HS-5 (cell line): ENCODE measurements around the gene UXS1.
A peak's percentile ranks its signal among the peaks of the same experiment; 100 is the strongest.
"Not testable (repeated sequence)": the region's sequence is repeated elsewhere in the genome, so short reads cannot be mapped to it uniquely, and the experiment has no call there.

ENCODE experiments used
- DNase-seq: peaks from one replicate; pipeline ENCODE4 v3.0.0-alpha.2; 2012; ENCODE audit warnings: low read depth

Gene UXS1

DNA sequence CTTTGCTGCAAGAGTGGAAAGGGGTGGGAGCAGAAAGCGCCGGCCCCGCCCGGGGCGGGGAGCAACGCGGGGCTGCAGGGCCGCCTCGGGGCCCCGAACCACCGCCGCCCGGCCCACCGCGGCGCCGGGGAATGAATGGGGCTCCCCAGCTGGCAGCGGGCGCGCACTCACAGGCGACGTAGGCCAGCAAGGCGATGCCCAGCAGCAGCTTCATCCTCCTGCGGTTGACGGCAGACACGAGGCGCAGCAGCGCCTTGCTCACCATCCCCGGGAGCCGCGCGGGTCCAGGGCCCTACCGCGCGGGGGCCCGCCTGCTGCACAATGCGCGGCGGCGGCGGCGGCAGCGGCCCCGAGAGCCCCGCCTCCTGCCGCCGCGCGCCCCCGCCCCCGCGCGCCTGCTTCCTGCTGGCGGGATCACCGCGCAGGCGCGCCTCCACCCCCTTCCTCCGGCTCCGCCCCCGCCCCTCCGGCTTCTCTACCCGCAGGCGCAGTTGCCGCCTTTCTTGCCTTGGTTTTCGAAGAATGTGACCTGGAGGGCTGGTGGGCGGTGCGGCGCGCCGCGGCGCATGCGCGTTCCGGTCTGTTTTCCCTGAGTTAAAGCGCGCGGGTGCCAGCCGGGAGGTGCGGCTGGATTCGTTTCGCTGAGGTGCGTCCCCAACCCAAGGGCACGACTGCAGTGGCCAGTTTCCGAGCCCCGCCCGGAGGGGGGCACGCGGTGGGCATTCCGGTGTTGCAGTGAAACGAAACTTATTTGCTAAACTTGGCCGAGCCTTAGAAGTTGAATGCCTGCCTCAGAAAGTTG is at the start of gene UXS1:
TSS of gene UXS1 (minus strand) at position 325 of the 802 bp plus-strand sequence. CDS start at position 265, 60 bp downstream.
- peak; percentile 78 for DNase-seq

DNA sequence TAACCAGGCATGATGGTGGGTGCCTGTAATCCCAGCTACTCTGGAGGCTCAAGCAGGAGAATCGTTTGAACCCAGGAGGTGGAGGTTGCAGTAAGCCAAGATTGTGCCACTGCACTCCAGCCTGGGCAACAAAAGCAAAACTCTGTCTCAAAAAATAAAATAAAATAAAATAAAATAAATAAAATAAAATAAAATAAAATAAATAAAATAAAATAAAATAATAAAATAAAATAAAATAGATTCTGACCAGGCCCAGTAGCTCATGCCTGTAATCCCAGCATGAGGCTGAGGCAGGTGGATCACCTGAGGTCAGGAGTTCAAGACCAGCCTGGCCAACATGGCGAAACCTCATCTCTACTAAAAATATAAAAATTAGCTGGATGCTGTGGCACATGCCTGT is 45.4 kb upstream of the UXS1 start:
- DNase-seq: not testable (repeated sequence)

DNA sequence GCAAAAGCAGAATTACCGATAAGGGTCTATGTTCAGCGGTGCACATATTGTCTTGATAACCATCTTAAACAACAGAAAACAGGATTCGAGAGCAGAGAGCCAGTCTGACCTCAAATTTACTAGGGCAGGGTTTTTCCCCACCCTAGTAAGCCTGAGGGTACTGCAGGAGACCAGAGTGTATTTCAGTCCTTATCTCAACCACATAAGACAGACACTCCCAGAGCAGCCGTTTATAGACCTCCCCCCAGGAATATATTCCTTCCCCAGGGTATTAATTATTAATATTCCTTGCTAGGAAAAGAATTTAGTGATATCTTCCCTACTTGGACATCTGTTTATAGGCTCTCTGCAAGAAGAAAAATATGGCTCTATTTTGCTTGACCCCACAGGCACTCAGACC is 41.3 kb upstream of the UXS1 start:
- not testable (repeated sequence) for DNase-seq

DNA sequence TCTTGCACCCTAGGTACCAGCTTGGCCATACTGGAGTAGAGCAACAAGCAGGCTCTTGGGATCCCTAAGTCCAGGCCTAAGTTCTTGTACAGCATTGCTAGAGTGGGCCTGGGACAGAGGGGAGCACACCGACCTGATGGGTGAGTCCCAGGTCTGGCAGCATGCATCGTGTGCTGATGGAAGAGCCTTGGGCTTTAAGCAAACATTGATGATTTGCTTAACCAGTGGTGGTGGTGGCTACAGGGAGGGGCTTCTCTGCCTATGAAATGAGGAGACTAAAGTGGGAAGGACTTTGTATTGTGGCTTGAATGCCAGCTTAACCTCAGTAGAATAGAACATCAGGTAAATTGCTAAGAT is 39.2 kb upstream of the UXS1 start:
- no peak for DNase-seq

DNA sequence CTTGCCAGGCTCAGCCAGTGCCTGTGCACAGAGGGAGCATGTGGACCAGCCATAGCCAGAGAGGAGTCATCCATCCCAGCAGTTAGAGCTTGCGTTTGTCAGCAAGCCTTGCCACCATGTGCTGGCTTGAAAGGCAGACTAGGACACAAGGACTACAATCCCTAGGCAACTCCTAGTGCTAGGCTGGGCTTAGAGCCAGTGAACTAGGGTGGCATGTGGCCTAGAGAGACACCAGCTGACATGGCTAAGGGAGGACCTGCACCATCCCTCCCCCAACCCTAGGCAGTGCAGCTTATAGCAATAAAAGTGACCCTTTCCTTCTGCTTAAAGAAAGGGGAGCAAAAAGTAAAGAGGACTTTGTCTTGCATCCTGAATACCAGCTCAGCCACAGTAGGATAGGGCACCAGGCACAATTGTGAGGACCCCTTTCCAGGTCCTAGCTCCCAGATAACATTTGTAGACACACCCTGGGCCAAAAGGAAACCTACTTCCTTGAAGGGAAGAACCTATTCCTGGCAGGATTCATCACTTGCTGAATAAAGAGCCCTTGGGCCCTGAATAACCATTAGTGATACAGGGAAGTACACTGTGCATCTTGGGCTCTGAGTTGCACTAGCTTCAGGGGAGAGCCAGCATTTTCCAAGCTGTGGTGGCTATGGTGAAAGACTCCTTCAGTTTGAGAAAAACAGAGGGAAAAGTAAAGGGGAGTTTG is 38.7 kb upstream of the UXS1 start:
- no peak for DNase-seq

DNA sequence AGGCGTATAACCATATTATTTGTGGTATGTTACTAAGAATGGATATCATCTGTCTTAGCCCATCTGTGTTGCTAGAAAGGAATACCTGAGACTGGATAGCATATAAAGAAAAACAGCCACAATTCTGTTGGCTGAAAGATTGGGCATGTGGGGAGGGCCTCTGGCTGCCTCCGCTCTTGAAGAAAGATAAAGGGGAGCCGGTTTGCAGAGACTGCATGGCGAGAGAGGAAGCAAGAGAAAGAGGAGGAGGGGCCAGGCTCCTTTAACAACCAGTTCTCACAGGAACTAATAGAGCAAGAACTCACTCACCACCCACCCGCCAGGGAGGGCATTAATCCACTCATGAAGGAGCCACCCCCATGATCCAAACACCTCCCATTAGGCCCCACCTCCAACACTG is 29.2 kb upstream of the UXS1 start:
- DNase-seq: no peak

DNA sequence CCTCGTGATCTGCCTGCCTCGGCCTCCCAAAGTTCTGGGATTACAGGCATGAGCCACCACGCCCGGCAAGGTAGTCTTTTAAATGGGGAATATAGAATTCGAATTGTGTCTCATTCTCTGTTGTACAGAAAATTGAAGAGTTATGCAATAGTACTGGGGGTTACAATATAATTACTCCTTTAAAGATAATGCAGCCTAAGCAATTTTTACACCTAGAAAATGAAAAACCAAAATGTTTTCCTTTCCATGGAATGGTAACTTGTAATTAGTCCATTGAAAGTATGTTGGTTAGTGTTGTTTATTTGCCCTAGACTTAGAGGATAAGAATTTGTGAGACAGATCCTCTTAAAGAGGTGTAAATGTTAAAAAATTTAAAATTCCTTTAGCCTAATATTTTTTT is 28.0 kb upstream of the UXS1 start:
- DNase-seq: not testable (repeated sequence)

DNA sequence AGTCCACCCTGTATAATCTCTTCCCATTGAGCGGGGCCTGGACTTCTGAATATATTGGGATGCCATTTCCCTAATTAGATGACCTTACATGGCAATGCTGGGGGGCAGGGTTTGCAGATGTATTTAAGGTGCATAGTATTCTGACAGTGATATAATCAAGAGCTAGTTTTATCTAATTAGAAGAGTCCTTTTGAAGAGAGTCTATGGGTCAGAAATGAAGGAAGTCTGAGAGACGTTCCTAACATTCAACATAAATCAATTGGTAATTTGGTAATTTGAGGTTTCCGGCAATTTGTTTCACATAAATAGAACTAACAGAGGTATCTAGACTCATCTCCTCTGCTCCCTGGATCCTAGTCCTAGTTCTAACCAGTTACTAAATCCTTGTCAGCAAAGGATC is 25.7 kb upstream of the UXS1 start:
- no peak for DNase-seq

DNA sequence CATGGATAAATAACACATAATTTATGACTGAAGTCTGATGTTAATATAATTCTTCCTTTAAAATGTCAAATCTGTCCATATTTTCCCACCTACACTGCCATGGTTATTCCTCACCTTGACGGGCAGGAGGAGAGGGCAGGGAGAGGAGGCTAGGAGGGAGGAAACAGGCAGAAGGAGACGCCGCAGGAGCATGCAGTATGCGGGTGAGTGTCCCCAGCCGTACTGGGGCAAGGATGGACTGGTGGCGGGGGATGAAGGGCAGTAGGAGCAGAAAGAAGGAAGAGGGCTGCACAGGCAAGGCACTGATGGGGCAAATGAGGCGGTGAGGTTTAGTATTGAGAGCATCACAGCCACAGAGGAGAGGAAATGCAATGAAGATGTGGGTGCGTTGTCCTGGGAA is 25.1 kb upstream of the UXS1 start:
- not testable (repeated sequence) for DNase-seq

DNA sequence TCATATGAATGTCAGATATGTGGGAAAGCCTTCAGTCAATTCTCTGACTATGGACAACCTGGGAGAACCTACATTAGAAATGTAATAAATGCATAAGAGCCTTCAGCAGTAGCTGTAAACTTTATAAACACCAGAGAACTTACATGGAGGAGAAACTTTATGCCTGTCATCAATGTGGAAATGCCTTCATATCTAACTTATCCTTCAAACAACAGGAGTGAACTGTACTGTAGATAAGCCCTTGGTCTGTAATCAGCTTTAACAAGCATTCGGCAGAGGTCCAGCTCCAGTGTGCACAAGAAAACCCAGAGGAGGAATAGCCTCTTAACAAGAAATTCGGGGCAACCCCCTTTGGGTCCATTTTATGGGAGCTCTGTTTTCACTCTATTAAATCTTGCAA is 14.8 kb upstream of the UXS1 start:
- no peak for DNase-seq

DNA sequence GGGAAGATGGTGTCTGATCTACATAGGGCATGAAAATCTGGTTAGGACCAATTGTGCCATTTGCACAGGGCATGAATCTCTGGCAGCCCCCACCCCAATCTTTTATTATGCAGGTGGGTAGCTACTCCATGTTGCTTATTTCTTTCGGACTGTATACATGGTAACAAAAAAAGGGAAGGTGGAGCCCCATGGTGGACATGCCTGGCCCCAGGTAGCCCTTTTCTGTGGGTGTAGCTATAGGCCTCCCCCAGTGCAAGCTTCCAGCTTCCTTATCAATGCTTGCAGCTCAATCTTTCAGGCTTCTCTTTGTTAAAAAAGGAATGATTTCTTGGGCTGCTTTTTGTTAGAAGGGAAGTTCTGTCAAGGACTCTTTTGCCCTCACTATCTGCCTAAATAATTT is 14.3 kb upstream of the UXS1 start:
- no peak for DNase-seq

DNA sequence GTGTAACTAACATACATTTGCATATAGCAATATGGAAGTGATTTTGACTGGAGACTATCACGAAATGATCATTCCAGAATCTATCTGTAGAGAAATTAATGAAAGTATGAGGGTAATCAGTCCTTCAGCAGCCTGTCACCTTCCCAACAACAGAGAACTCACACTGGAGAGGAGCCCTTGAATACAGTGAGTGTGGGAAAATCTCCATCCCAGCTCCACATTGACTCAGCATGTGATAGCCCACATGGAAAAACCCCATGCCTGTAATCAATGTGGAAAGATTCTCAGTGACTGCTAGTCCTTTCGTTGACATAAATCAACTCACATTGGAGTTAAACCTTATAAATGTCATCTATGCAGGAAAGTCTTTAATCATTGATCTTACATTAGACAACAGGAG is 13.1 kb upstream of the UXS1 start:
- no peak for DNase-seq

DNA sequence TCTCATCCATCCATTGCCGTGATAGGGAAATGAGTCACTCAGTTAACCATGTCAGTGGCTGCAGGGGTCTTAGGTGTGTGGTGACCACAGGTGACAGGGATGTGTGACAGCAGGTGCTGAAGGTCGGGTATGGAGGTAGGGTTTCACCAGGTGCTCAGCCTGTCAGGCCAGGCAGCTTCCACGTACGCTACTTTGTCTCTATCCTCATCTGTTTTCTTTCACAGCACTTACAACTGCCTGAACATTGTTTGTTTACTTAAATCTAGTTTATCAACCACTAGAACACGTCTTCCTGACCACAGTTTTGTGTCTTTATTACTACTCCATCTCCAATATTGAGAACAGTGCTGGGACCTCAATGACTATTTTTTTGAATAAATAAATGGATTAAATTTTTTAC is 11.4 kb upstream of the UXS1 start:
- DNase-seq: no peak

DNA sequence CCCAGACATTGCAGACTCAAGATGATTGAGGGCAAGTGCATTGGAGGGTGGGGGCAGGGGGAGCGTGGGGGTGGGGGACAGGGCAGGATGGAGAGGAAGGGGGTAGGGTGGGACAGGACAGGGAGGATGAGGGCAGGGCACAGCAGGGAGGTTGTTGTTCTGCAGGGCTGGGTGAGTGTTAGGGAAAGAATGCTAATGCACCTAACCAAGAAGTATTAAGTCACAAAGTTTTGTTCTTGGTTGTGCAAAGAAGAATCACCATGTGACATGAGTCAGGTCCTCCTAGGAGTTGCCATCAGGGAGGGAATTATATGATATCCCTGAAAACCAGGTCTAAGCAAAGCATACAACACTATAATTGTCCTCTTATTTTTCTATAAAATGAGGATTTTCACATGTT is 10.4 kb upstream of the UXS1 start:
- not testable (repeated sequence) for DNase-seq

DNA sequence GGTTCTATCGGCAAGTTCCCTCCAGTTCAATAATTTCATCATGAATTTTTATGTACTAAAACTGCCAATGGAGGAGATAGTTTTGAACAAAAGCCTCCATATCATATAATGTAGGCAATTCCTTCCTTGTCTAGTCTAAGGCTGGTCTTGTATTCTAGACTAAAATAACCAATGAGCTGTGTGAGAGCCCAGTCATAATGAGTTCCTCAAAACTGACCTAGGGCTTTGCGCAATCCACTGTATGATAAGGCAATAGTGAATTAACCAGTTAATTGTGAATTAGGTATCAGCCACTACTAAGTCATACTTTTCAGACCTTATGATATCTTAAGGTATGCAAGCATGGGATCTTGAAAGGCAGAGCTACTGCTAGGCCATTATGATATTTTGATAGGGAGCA is 7.6 kb upstream of the UXS1 start:
- no peak for DNase-seq

DNA sequence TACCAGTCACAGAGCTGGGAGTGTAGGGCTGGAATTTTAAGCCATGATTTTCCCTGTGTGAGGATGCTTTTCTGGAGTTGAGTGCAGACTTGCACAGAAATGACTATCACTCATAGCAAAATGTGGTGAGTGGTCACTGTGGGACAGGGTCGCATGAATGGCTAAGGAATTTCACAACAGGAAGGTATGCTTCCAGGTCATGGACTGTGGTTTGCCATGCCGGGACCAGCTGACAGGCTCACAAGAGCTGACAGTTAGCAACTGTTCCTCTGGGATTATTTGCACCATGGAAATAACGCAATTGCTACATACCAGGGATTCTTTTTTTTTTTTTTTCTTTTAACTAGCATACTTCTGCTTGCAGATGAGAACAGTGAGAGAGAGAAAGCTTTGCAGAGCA is 3.8 kb upstream of the UXS1 start:
- DNase-seq: peak; percentile 76

DNA sequence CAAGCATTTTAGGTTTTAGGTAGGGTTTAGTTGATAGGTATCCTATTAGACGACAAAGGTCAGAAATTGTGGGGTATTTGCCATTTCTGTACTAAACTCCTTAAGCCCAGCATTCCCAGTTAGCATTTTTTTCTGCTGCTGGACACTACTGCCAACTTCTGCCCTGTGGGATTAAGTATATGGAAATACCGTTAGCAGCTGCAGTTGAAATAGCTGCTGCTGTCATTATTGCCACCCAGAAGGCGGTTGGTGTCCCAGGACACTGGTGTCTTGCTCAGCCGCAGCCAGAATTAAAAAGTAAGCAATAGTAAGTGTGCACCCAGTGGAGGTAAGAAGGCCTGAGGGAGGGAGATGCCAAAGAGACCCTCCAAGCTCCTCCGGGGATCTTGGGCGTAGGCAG is 1.9 kb upstream of the UXS1 start:
- DNase-seq: no peak

DNA sequence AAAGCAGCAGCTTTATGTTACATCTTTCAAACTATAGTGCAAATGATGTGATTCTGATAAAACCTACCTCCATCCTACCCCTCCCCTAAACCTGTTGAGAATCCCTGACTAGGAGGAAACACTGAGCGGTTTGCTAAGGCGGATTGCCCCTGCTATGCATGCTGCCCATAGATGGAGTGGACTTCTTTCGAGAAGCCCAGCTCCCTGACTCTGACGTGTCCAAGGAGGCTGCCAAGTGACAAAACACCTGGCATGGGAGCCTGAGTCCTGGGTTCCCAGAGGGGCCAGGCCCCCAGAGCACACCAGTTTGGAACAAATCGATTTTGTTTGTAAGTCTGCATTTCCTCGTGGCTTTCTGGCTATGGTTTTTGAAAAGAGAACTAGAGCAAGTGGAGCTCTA is 1.4 kb upstream of the UXS1 start:
- DNase-seq: no peak

DNA sequence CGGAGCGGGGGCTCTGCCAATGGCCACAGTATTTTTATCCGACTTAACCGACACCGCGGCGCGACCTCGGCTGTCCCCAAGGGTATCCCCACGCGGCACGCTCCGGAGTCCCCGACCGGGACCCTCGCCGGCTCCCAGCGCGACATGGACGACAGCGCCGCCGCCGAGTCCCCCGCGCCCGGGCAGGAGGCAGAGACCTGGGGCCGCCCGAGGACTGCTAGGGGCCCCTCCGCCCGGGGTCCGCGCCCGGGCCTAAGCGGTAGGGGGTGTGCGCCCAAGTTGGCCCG is 468 bp downstream of the UXS1 start:
- DNase-seq: no peak

DNA sequence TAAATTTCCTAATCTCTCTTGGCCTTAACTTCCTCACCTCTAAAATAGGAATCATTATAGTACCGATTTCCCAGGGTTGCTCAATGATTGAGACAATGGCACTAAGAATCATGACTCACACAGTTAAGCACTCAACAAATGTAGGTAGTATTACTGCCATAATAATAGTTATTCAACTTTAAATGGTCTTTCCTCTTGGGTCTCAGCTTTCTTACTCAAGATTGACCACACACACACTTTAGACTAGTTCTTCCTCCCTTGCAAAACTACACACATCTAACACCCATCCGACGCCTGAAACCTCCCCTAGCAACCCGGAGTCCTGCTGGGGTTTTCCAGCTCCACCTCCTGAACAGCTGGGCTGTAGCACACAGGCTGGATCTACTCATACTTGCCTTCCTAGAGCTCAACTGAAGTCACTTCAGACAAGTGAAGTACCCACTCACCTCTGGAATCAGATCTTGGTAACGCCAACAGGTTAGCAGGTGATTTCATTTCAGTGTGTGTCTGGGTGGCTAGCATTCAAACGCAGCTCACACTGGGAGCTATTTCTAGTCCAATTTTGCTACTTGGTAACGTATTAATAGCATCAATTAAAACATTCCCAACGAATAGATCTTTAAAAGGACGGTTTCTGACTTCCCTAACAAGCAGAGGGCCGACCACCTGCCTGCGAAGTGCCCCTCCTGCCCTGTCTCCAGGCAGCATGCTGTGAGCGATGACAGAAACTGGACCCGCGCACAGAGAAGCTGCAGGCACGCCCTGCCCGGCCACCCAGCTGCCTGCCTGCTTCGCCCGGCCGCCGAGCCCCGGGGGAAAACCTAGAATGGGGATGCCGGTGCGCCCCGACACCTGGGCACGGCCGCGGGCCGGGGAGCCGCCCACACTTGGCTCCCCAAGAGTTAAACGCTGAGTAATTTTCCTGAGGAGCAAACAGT is 1.1 kb downstream of the UXS1 start:
- DNase-seq: no peak

DNA sequence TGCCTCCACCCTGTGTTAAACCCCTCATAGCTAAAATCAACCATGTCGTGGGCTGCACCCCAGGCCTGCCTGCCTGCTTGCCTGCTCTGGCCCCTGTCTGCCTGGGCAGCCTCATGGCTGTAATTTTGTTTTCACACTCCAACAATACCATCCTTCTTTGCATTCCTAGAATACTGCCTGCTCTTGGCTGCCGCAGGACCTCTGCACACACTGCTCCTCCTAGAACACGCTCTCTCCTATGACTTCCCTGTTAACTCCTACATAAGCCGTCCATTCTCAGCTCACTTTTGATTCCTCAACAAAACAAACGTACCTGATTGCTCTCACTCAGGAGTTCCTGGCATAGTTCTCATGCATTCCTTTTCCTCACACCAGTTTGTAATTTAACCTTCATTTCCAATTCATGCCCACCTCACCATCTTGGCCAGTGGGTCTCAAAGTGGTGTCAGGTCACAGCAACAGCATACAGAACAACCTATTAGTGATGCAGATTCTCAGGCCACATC is 2.5 kb downstream of the UXS1 start:
- no peak for DNase-seq

DNA sequence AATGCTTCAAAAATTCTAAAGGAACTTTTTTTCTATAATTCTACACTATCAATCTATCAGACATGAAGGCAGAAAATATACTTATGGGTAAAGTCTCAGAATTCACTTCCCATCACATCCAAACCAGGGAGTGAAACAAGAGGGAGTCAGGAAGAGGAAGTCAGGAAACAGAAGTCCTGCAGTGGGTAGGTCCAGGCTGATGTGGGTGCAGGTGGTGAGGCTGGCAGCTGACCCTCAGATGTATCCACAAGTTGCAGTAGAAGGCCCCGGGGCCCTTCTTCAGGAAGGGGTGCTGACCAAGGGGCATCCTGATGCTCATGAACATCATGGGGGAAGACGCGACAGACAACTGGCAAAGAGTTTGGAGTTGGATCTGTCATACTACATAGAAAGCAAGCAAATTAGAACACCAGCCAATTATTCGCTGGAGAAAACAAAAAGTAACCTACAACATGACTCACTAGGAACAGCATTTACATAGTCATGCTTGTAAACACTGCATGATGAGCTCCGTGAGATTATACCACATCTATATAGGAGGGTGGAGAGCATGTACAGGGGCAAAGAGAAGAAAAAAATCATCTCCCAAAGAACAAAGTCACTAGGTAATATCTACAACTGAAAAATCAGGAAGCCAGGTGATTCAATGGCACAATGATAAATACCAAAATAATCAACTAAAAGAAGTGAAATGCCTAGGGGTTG is 4.2 kb downstream of the UXS1 start:
- no peak for DNase-seq
